DOHH2 (cell line): ENCODE results near the gene PPP2R2B.

Source experiments
- H3F3A ChIP-seq: fragments of 200-600 bp; sonication (generic), shearing (Covaris generic); 2 replicates; pipeline ENCODE4 v1.6.0; 2016; ENCODE audit warnings: antibody characterized with exemption, mild to moderate bottlenecking; ENCODE audit not compliant: control insufficient read depth, insufficient read depth
- H3K27ac ChIP-seq: fragments of 200-600 bp; sonication (generic); 2 replicates; pipeline ENCODE4 v1.5.1; 2014; ENCODE audit warnings: low read depth, mild to moderate bottlenecking, low read length, moderate library complexity
- H3K27me3 ChIP-seq: fragments of 200-600 bp; sonication (generic); 2 replicates; pipeline ENCODE4 v1.6.1; 2014; ENCODE audit warnings: mild to moderate bottlenecking, low read length, mixed read lengths; ENCODE audit not compliant: control insufficient read depth
- H3K36me3 ChIP-seq: fragments of 200-600 bp; sonication (generic); 2 replicates; pipeline ENCODE4 v1.6.1; 2014; ENCODE audit warnings: mild to moderate bottlenecking, low read length, moderate library complexity, mixed read lengths; ENCODE audit not compliant: control insufficient read depth
- H3K4me1 ChIP-seq: fragments of 200-600 bp; sonication (generic); 2 replicates; pipeline ENCODE4 v1.6.1; 2014; ENCODE audit warnings: mild to moderate bottlenecking, low read length, mixed read lengths; ENCODE audit not compliant: control insufficient read depth
- H3K4me2 ChIP-seq: fragments of 200-600 bp; sonication (generic); 2 replicates; pipeline ENCODE4 v1.6.0; 2014; ENCODE audit warnings: mild to moderate bottlenecking, low read length, moderate library complexity
- H3K4me3 ChIP-seq: fragments of 200-600 bp; sonication (generic); 2 replicates; pipeline ENCODE4 v1.5.1; 2014; ENCODE audit warnings: mild to moderate bottlenecking, low read length, mixed read lengths
- H3K79me2 ChIP-seq: fragments of 200-600 bp; sonication (generic); 2 replicates; pipeline ENCODE4 v1.6.1; 2014; ENCODE audit warnings: mild to moderate bottlenecking, low read length, mixed read lengths; ENCODE audit not compliant: control insufficient read depth
- H3K9me2 ChIP-seq: fragments of 200-600 bp; sonication (generic); replicated peaks from 2 replicates; pipeline ENCODE4 v1.6.1; 2014; ENCODE audit warnings: mild to moderate bottlenecking, low read length, mixed read lengths; ENCODE audit not compliant: control insufficient read depth
- H3K9me3 ChIP-seq: fragments of 200-600 bp; sonication (generic); 2 replicates; pipeline ENCODE4 v1.6.1; 2014; ENCODE audit warnings: antibody characterized with exemption, low read length, mixed read lengths; ENCODE audit not compliant: control insufficient read depth, insufficient read depth
- H4K20me1 ChIP-seq: fragments of 200-600 bp; sonication (generic); 2 replicates; pipeline ENCODE4 v1.6.0; 2014; ENCODE audit warnings: low read depth, mild to moderate bottlenecking, antibody characterized with exemption, low read length, moderate library complexity; ENCODE audit not compliant: control insufficient read depth, insufficient read depth
- CTCF ChIP-seq: fragments of 200-600 bp; sonication (generic); IDR thresholded peaks from one replicate; pipeline ENCODE4 v1.5.1; 2014; ENCODE audit warnings: antibody characterized with exemption, mild to moderate bottlenecking, low read depth, low read length; ENCODE audit not compliant: poor library complexity, severe bottlenecking
- EZH2phosphoT487 ChIP-seq: fragments of 200-600 bp; sonication (generic); IDR thresholded peaks from 2 replicates; pipeline ENCODE4 v1.6.1; 2017; ENCODE audit warnings: borderline replicate concordance, mild to moderate bottlenecking, antibody characterized with exemption, low read length, moderate library complexity, mixed read lengths

PPP2R2B gene

GRCh38 chr5:146802945-146803522 lies 75.5 kb downstream of the PPP2R2B start:
- Histone ChIP-seq H3F3A (no peaks in the 10 kb centered on the region), H3K79me2 (no peaks in the 10 kb centered on the region), H4K20me1 (no peaks in the 10 kb centered on the region), H3K9me3 (no peaks in the 10 kb centered on the region), H3K4me3 (no peak overlapping the region), H3K27me3 (peaks cover 15% of the 10 kb centered on the region), H3K4me2 (no peak overlapping the region), H3K36me3 (no peaks in the 10 kb centered on the region), H3K4me1 (no peaks in the 10 kb centered on the region), H3K9me2 (no peaks in the 10 kb centered on the region; the same call in 1 of the 2 replicates), H3K27ac (no peak overlapping the region)
- TF ChIP-seq CTCF (no peak), EZH2phosphoT487 (no peak)

- Histone ChIP-seq H3K4me2 (no peak overlapping the region), H3K79me2 (no peaks in the 10 kb centered on the region), H3K36me3 (no peaks in the 10 kb centered on the region), H4K20me1 (no peaks in the 10 kb centered on the region), H3K4me1 (no peaks in the 10 kb centered on the region), H3K27ac (no peak overlapping the region), H3K9me3 (no peaks in the 10 kb centered on the region), H3K4me3 (no peak overlapping the region), H3F3A (no peaks in the 10 kb centered on the region), H3K27me3 (peaks cover 15% of the 10 kb centered on the region), H3K9me2 (no peaks in the 10 kb centered on the region; the same call in 1 of the 2 replicates)
- TF ChIP-seq CTCF (no peak), EZH2phosphoT487 (no peak)
Observed at GRCh38 chr5:146799671-146800070, 78.9 kb downstream of the PPP2R2B start.

GRCh38 chr5:146799231-146799630 lies 79.3 kb downstream of the PPP2R2B start:
- Histone ChIP-seq H3K4me3 (no peak overlapping the region), H3K9me3 (no peaks in the 10 kb centered on the region), H3K4me1 (no peaks in the 10 kb centered on the region), H3K27me3 (peaks cover 15% of the 10 kb centered on the region), H3F3A (no peaks in the 10 kb centered on the region), H3K9me2 (no peaks in the 10 kb centered on the region; the same call in 1 of the 2 replicates), H4K20me1 (no peaks in the 10 kb centered on the region), H3K79me2 (no peaks in the 10 kb centered on the region), H3K4me2 (no peak overlapping the region), H3K27ac (no peak overlapping the region), H3K36me3 (no peaks in the 10 kb centered on the region)
- no peak for TF ChIP-seq EZH2phosphoT487
- TF ChIP-seq CTCF, result no peak
